ENCODE data around the gene BRCA2. TPM values are rescaled to one million over a fixed set of nuclear protein-coding genes. Genes with fewer than 3 reads are reported as not detected.

Gene BRCA2
- total RNA-seq, 1 experiment from 2014 or later = 21.6 TPM

GRCh38 chr13:32417995-32418394 is 102.7 kb downstream of the BRCA2 start (continued):
- TF ChIP-seq, protein P1, sequence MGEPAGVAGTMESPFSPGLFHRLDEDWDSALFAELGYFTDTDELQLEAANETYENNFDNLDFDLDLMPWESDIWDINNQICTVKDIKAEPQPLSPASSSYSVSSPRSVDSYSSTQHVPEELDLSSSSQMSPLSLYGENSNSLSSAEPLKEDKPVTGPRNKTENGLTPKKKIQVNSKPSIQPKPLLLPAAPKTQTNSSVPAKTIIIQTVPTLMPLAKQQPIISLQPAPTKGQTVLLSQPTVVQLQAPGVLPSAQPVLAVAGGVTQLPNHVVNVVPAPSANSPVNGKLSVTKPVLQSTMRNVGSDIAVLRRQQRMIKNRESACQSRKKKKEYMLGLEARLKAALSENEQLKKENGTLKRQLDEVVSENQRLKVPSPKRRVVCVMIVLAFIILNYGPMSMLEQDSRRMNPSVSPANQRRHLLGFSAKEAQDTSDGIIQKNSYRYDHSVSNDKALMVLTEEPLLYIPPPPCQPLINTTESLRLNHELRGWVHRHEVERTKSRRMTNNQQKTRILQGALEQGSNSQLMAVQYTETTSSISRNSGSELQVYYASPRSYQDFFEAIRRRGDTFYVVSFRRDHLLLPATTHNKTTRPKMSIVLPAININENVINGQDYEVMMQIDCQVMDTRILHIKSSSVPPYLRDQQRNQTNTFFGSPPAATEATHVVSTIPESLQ (CRISPR knock-in tag; IDR thresholded peaks at IDR 0.05) = no peak
- no peak for TF ChIP-seq RORB (CRISPR knock-in tag; IDR thresholded peaks at IDR 0.05)
- no peak for TF ChIP-seq OVOL2 (CRISPR knock-in tag; IDR thresholded peaks at IDR 0.05; ENCODE audit: borderline replicate concordance)
- no peak for TF ChIP-seq ZNF263 (CRISPR knock-in tag; IDR thresholded peaks at IDR 0.05; ENCODE audit: low read depth)
- no peak for TF ChIP-seq ZNF121 (CRISPR knock-in tag; IDR thresholded peaks at IDR 0.05)
- TF ChIP-seq ZNF512 (CRISPR knock-in tag; IDR thresholded peaks at IDR 0.05; ENCODE audit: borderline replicate concordance) = no peak
- no peak for TF ChIP-seq ZNF232 (CRISPR knock-in tag; IDR thresholded peaks at IDR 0.05)
- no peak for TF ChIP-seq ARID4B (CRISPR knock-in tag; IDR thresholded peaks at IDR 0.05; ENCODE audit: borderline replicate concordance)
- no peak for TF ChIP-seq SOX15 (CRISPR knock-in tag; IDR thresholded peaks at IDR 0.05)
- TF ChIP-seq, protein P2, sequence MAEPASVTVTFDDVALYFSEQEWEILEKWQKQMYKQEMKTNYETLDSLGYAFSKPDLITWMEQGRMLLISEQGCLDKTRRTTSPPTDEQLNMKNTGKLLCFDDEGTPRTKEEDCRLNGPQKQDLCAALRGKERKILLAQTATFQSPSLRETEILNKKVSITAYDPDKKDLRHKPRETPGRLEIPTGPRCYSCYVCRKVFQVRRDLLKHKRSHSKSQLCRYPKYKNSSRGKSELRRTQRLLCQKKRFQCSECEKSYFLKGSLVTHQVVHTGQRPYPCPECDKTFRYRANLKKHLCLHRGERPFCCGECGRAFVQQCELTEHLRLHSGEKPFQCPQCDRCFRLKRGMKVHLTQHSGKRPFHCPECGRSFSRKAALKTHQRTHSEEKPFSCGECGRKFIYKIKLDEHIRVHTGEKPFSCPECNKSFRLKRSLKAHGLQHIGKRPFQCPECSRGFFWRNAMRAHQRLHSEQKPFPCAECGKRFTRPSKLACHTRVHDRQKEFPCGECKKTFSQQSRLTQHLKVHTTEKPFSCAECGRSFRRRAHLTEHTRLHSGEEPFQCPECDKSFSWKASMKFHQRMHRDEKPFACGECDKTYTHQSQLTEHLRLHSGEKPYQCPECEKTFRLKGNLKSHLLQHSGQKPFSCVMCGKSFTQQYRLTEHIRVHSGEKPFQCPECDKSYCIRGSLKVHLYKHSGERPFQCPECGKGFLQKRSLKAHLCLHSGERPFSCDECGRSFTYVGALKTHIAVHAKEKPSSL (CRISPR knock-in tag; conservative IDR thresholded peaks at IDR 0.05) = no peak

DNA sequence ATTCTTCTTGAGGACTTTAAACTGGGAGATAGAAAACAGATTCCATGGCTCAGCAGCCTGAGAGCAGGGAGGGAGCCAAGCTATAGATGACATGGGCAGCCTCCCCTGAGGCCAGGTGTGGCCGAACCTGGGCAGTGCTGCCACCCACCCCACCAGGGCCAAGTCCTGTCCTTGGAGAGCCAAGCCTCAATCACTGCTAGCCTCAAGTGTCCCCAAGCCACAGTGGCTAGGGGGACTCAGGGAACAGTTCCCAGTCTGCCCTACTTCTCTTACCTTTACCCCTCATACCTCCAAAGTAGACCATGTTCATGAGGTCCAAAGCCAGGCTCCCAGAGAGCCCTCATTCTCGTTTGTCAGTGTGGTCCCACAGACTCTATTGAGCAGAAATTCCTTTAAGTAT is 104.6 kb downstream of the BRCA2 start:
- no peak for DNase-seq (ENCODE audit: low spot score)
- no peak overlapping the region for H3K4me3 Mint-ChIP-seq
- ATAC-seq = no peak
- TF ChIP-seq CDX4 (CRISPR knock-in tag; IDR thresholded peaks at IDR 0.05; ENCODE audit: borderline replicate concordance) = no peak
- TF ChIP-seq ZNF138 (CRISPR knock-in tag; conservative IDR thresholded peaks at IDR 0.05) = no peak
- TF ChIP-seq NR2C2 (CRISPR knock-in tag; IDR thresholded peaks at IDR 0.05) = no peak
- no peak for TF ChIP-seq CBFB (CRISPR knock-in tag; IDR thresholded peaks at IDR 0.05; ENCODE audit: low read depth)
- TF ChIP-seq ZNF423 (CRISPR knock-in tag; IDR thresholded peaks at IDR 0.05) = no peak
- TF ChIP-seq, protein P3, sequence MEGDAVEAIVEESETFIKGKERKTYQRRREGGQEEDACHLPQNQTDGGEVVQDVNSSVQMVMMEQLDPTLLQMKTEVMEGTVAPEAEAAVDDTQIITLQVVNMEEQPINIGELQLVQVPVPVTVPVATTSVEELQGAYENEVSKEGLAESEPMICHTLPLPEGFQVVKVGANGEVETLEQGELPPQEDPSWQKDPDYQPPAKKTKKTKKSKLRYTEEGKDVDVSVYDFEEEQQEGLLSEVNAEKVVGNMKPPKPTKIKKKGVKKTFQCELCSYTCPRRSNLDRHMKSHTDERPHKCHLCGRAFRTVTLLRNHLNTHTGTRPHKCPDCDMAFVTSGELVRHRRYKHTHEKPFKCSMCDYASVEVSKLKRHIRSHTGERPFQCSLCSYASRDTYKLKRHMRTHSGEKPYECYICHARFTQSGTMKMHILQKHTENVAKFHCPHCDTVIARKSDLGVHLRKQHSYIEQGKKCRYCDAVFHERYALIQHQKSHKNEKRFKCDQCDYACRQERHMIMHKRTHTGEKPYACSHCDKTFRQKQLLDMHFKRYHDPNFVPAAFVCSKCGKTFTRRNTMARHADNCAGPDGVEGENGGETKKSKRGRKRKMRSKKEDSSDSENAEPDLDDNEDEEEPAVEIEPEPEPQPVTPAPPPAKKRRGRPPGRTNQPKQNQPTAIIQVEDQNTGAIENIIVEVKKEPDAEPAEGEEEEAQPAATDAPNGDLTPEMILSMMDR (IDR thresholded peaks at IDR 0.05) = no peak
- peaks cover 29% of the 10 kb centered on the region for H3K9me3 Mint-ChIP-seq
- ChIA-PET CTCF (no interaction called here), POLR2A (no interaction called here)
- no peak overlapping the region for H3K27ac Mint-ChIP-seq
- peaks cover 5% of the 10 kb centered on the region; the same call in 1 of the 2 replicates for H3K27me3 Mint-ChIP-seq (ENCODE audit: low read depth)
- H3K36me3 Mint-ChIP-seq = peaks cover 29% of the 10 kb centered on the region
- peaks cover 16% of the 10 kb centered on the region for H3K4me1 Mint-ChIP-seq

Measured in WTC11 (cell line).